Activated CD4-positive, alpha-beta T cell treated with anti-CD3 and anti-CD28 coated beads, Interleukin-2, amount 50 U/mL, for 4 hours (primary cell): ENCODE measurements around the gene STIM1.
"Not testable (repeated sequence)": the region's sequence is repeated elsewhere in the genome, so short reads cannot be mapped to it uniquely, and the experiment has no call there.

Source experiments
- DNase-seq, 2 experiments: peaks; one replicate each; pipeline ENCODE4 v3.0.0-alpha.2; 2020

STIM1 gene

GRCh38 chr11:4039011-4039410 lies 183.5 kb downstream of the STIM1 start:
- no peak for DNase-seq

GRCh38 chr11:4040461-4040860 lies 185.0 kb downstream of the STIM1 start:
- DNase-seq = no peak

- no peak for DNase-seq
Measured at GRCh38 chr11:4041731-4042391, 186.4 kb downstream of the STIM1 start.

- no peak for DNase-seq
Measured at GRCh38 chr11:4044976-4045646, 189.6 kb downstream of the STIM1 start.

- no peak for DNase-seq
Measured at GRCh38 chr11:4048340-4048739, 192.9 kb downstream of the STIM1 start.

- no peak for DNase-seq
Measured at GRCh38 chr11:4049006-4049405, 193.5 kb downstream of the STIM1 start.

GRCh38 chr11:4050138-4050537 lies 194.7 kb downstream of the STIM1 start:
- DNase-seq = no peak

GRCh38 chr11:4053200-4053599 lies 197.7 kb downstream of the STIM1 start:
- not testable (repeated sequence) for DNase-seq

- DNase-seq = no peak
Measured at GRCh38 chr11:4054643-4055042, 199.2 kb downstream of the STIM1 start.

GRCh38 chr11:4059424-4059823 lies 204.0 kb downstream of the STIM1 start:
- DNase-seq = no peak

GRCh38 chr11:4060182-4060923 lies 204.9 kb downstream of the STIM1 start:
- DNase-seq = no peak

- no peak for DNase-seq
Measured at GRCh38 chr11:4061700-4062099, 206.2 kb downstream of the STIM1 start.

GRCh38 chr11:4063348-4063747 lies 207.9 kb downstream of the STIM1 start:
- no peak for DNase-seq

GRCh38 chr11:4064278-4064955 lies 209.0 kb downstream of the STIM1 start:
- DNase-seq = no peak

GRCh38 chr11:4065086-4065485 lies 209.6 kb downstream of the STIM1 start:
- DNase-seq = no peak

GRCh38 chr11:4065601-4066377 lies 210.3 kb downstream of the STIM1 start:
- no peak for DNase-seq

GRCh38 chr11:4066910-4067309 lies 211.4 kb downstream of the STIM1 start:
- no peak for DNase-seq

GRCh38 chr11:4068962-4069361 lies 213.5 kb downstream of the STIM1 start:
- DNase-seq = no peak

GRCh38 chr11:4071325-4071724 lies 215.9 kb downstream of the STIM1 start:
- DNase-seq = no peak

- no peak for DNase-seq
Measured at GRCh38 chr11:4071914-4072313, 216.4 kb downstream of the STIM1 start.

- DNase-seq = peak; percentile 17 to 22
Measured at GRCh38 chr11:4072668-4073285, 217.3 kb downstream of the STIM1 start.

- no peak for DNase-seq
Measured at GRCh38 chr11:4074266-4074665, 218.8 kb downstream of the STIM1 start.
